Measurements from ENCODE around the gene OAS3. TPM values are rescaled to one million over a fixed set of nuclear protein-coding genes. Genes with fewer than 3 reads are reported as not detected.

The OAS3 gene
- polyA plus RNA-seq, 1 of the 3 experiments (the other 2 are of a cell fraction) = 3.0 TPM

GRCh38 chr12:112965643-112966042, 27.4 kb downstream of the OAS3 start:
- Histone ChIP-seq H3F3A (replicated peaks; ENCODE audit: insufficient read depth) (no peaks in the 10 kb centered on the region), H3K9me2 (no peaks in the 10 kb centered on the region), H3K4me1 (ENCODE audit: control insufficient read depth in 1 of 2, insufficient read depth in 2 of 2, low read depth in 1 of 2, low read length in 1 of 2) (peaks cover 0 to 2% of the 10 kb centered on the region in 2 experiments; a peak in 1 of 4 replicates), H3K27ac (ENCODE audit: low read depth in 2 of 2, low read length in 1 of 2) (no peak overlapping the region), H3K4me3 (ENCODE audit: low read depth in 2 of 2, low read length in 1 of 2) (no peak overlapping the region), H4K20me1 (ENCODE audit: insufficient read depth) (no peaks in the 10 kb centered on the region), H3K36me3 (replicated peaks in 1 of 2; ENCODE audit: control insufficient read depth in 1 of 2, insufficient read depth in 2 of 2, low read length in 1 of 2) (no peaks in the 10 kb centered on the region), H3K9me3 (no peaks in the 10 kb centered on the region), H3K27me3 (ENCODE audit: insufficient read depth) (no peaks in the 10 kb centered on the region), H2AFZ (ENCODE audit: low read depth) (no peak overlapping the region), H3K4me2 (no peak overlapping the region), H3K79me2 (ENCODE audit: insufficient read depth) (no peaks in the 10 kb centered on the region), H3K9ac (no peak overlapping the region)
- ChIA-PET CTCF (no interaction called here), POLR2A (no interaction called here)
- TF ChIP-seq RCOR1 (IDR thresholded peaks at IDR 0.05; ENCODE audit: low read length) = no peak
- TF ChIP-seq JUND (IDR thresholded peaks at IDR 0.05) = no peak
- no peak for TF ChIP-seq CHD2 (IDR thresholded peaks at IDR 0.05; ENCODE audit: low read length, partially characterized antibody)
- TF ChIP-seq FOSL2 (IDR thresholded peaks at IDR 0.05; ENCODE audit: borderline replicate concordance, low read depth) = no peak
- TF ChIP-seq GABPA (IDR thresholded peaks at IDR 0.05; ENCODE audit: low read depth) = no peak
- TF ChIP-seq RFX5 (IDR thresholded peaks at IDR 0.05; ENCODE audit: low read length) = no peak
- no peak for TF ChIP-seq MXI1 (IDR thresholded peaks at IDR 0.05; ENCODE audit: low read depth, low read length)
- no peak for TF ChIP-seq NRF1 (IDR thresholded peaks at IDR 0.05; ENCODE audit: low read depth, low read length)
- TF ChIP-seq TEAD4 (IDR thresholded peaks at IDR 0.05; ENCODE audit: borderline replicate concordance, insufficient read depth) = no peak
- no peak for TF ChIP-seq TCF12 (IDR thresholded peaks at IDR 0.05)
- TF ChIP-seq EP300 (IDR thresholded peaks at IDR 0.05; ENCODE audit: borderline replicate concordance in 1 of 2, low read depth in 1 of 2, low read length in 1 of 2) = no peak
- no peak for TF ChIP-seq SIN3A (IDR thresholded peaks at IDR 0.05; ENCODE audit: borderline replicate concordance, low read depth, low read length)
- DNase-seq = no peak
- WGBS (ENCODE audit: low lambda C conversion rate) = 79% methylated on average over 9 of the region's 15 CpGs

GRCh38 chr12:112967306-112967705, 29.0 kb downstream of the OAS3 start:
- Histone ChIP-seq H3K9me3 (no peaks in the 10 kb centered on the region), H4K20me1 (ENCODE audit: insufficient read depth) (no peaks in the 10 kb centered on the region), H3K27me3 (ENCODE audit: insufficient read depth) (no peaks in the 10 kb centered on the region), H2AFZ (ENCODE audit: low read depth) (no peak overlapping the region), H3K36me3 (replicated peaks in 1 of 2; ENCODE audit: control insufficient read depth in 1 of 2, insufficient read depth in 2 of 2, low read length in 1 of 2) (no peaks in the 10 kb centered on the region), H3F3A (replicated peaks; ENCODE audit: insufficient read depth) (no peaks in the 10 kb centered on the region), H3K4me3 (ENCODE audit: low read depth in 2 of 2, low read length in 1 of 2) (no peak overlapping the region), H3K27ac (ENCODE audit: low read depth in 2 of 2, low read length in 1 of 2) (no peak overlapping the region), H3K4me2 (no peak overlapping the region), H3K9ac (no peak overlapping the region), H3K4me1 (ENCODE audit: control insufficient read depth in 1 of 2, insufficient read depth in 2 of 2, low read depth in 1 of 2, low read length in 1 of 2) (peaks cover 0 to 17% of the 10 kb centered on the region in 2 experiments; a peak in 1 of 4 replicates), H3K79me2 (ENCODE audit: insufficient read depth) (no peaks in the 10 kb centered on the region), H3K9me2 (no peaks in the 10 kb centered on the region)
- CTCF ChIA-PET = no interaction called here
- no peak for DNase-seq
- WGBS (ENCODE audit: low lambda C conversion rate) = 76% methylated on average over 8 of the region's 9 CpGs
- POLR2A ChIA-PET = no interaction called here
- no peak for TF ChIP-seq ELF1 (IDR thresholded peaks at IDR 0.05)
- TF ChIP-seq FOXM1 (IDR thresholded peaks at IDR 0.05; ENCODE audit: low read depth) = no peak
- no peak for TF ChIP-seq SIN3A (IDR thresholded peaks at IDR 0.05; ENCODE audit: borderline replicate concordance, low read depth, low read length)
- no peak for TF ChIP-seq FOSL2 (IDR thresholded peaks at IDR 0.05; ENCODE audit: borderline replicate concordance, low read depth)
- TF ChIP-seq FOXJ3 (CRISPR knock-in tag; IDR thresholded peaks at IDR 0.05) = no peak
- TF ChIP-seq RAD21 (IDR thresholded peaks at IDR 0.05; ENCODE audit: low read length) = no peak
- no peak for TF ChIP-seq RCOR1 (IDR thresholded peaks at IDR 0.05; ENCODE audit: low read length)
- TF ChIP-seq YY1 (IDR thresholded peaks at IDR 0.05; ENCODE audit: low read depth) = no peak
- TF ChIP-seq USF1 (IDR thresholded peaks at IDR 0.05; ENCODE audit: borderline replicate concordance, low read depth) = no peak
- no peak for TF ChIP-seq CTCF (IDR thresholded peaks at IDR 0.05)
- no peak for TF ChIP-seq SMC3 (IDR thresholded peaks at IDR 0.05; ENCODE audit: low read depth, low read length)
- TF ChIP-seq TEAD4 (IDR thresholded peaks at IDR 0.05; ENCODE audit: borderline replicate concordance, insufficient read depth) = no peak
- TF ChIP-seq TCF12 (IDR thresholded peaks at IDR 0.05) = no peak
- TF ChIP-seq NFIC (IDR thresholded peaks at IDR 0.05; ENCODE audit: borderline replicate concordance) = no peak
- no peak for TF ChIP-seq REST (IDR thresholded peaks at IDR 0.05; ENCODE audit: low read depth, low read length)
- no peak for TF ChIP-seq RXRA (IDR thresholded peaks at IDR 0.05; ENCODE audit: borderline replicate concordance, low read depth)
- TF ChIP-seq MXI1 (IDR thresholded peaks at IDR 0.05; ENCODE audit: low read depth, low read length) = no peak
- no peak for TF ChIP-seq JUND (IDR thresholded peaks at IDR 0.05)
- TF ChIP-seq GATA2 (CRISPR knock-in tag; IDR thresholded peaks at IDR 0.05) = no peak
